ELR (cell line): Measurements from ENCODE around the gene RBM39.
"Not testable (repeated sequence)": the region's sequence is repeated elsewhere in the genome, so short reads cannot be mapped to it uniquely, and the experiment has no call there.

Experiments used
- DNase-seq: peaks from one replicate; pipeline ENCODE4 v3.0.0-alpha.2; 2015; ENCODE audit warnings: low read depth

The RBM39 gene

GRCh38 chr20:35756404-35756803, 14.3 kb upstream of the RBM39 start:
- DNase-seq, result no peak

- DNase-seq, result no peak
Observed at GRCh38 chr20:35750611-35751010, 8.6 kb upstream of the RBM39 start.

- DNase-seq, result not testable (repeated sequence)
Observed at GRCh38 chr20:35744492-35744841, 2.4 kb upstream of the RBM39 start.

GRCh38 chr20:35743693-35744491, 1.8 kb upstream of the RBM39 start:
- DNase-seq, result no peak

- peak; percentile 50 for DNase-seq
Observed at GRCh38 chr20:35742741-35743523, 872 bp upstream of the RBM39 start.

GRCh38 chr20:35739294-35740163, 2.5 kb downstream of the RBM39 start:
- DNase-seq, result peak; percentile 80

GRCh38 chr20:35738410-35739179, 3.5 kb downstream of the RBM39 start:
- no peak for DNase-seq

GRCh38 chr20:35737865-35738333, 4.2 kb downstream of the RBM39 start:
- DNase-seq, result no peak

- DNase-seq, result no peak
Observed at GRCh38 chr20:35735826-35736470, 6.1 kb downstream of the RBM39 start.

GRCh38 chr20:35734777-35735649, 7.0 kb downstream of the RBM39 start:
- DNase-seq, result peak; percentile 3

- no peak for DNase-seq
Observed at GRCh38 chr20:35734374-35734773, 7.7 kb downstream of the RBM39 start.

- no peak for DNase-seq
Observed at GRCh38 chr20:35732644-35732982, 9.4 kb downstream of the RBM39 start.

- DNase-seq, result no peak
Observed at GRCh38 chr20:35731862-35732643, 10.0 kb downstream of the RBM39 start.

GRCh38 chr20:35731469-35731788, 10.6 kb downstream of the RBM39 start:
- no peak for DNase-seq

- no peak for DNase-seq
Observed at GRCh38 chr20:35730583-35731468, 11.2 kb downstream of the RBM39 start.

GRCh38 chr20:35729836-35730582, 12.1 kb downstream of the RBM39 start:
- no peak for DNase-seq

- no peak for DNase-seq
Observed at GRCh38 chr20:35729283-35729807, 12.7 kb downstream of the RBM39 start.
